Kidney (tissue), 14 donors: ENCODE results near the gene ODF2L. TPM values are rescaled to one million over a fixed set of nuclear protein-coding genes. Genes with fewer than 3 reads are reported as not detected.

Experiments
- DNase-seq, 5 donors: peaks; one replicate each; pipeline ENCODE4 v3.0.0-alpha.2; 2013 to 2020
- FAIRE-seq: peaks from 2 replicates; lab custom pipeline; 2012; peaks lifted over from hg19 to GRCh38; lab: Jason Lieb, UNC
- H3K27ac ChIP-seq, 2 donors: one replicate each; pipeline ENCODE4 v1.7.0; 2013; ENCODE audit warnings: low read depth in 2 of 2, low read length in 2 of 2, inconsistent platforms in 1 of 2
- H3K27me3 ChIP-seq: one replicate; pipeline ENCODE4 v1.7.1; 2013; ENCODE audit warnings: low read length, inconsistent platforms; ENCODE audit not compliant: control insufficient read depth, insufficient read depth
- H3K36me3 ChIP-seq, 3 donors: one replicate each; pipeline versions ENCODE4 v1.7.0 to v1.7.1; 2013; ENCODE audit warnings: low read length in 3 of 3, control low read depth in 1 of 3, inconsistent platforms in 1 of 3; ENCODE audit not compliant: insufficient read depth in 3 of 3, control insufficient read depth in 2 of 3
- H3K4me1 ChIP-seq, 3 donors: one replicate each; pipeline versions ENCODE4 v1.7.0 to v1.7.1; 2013; ENCODE audit warnings: low read length in 3 of 3, inconsistent platforms in 1 of 3, low read depth in 1 of 3; ENCODE audit not compliant: control insufficient read depth in 2 of 3, insufficient read depth in 2 of 3
- H3K4me3 ChIP-seq, 3 donors: one replicate each; pipeline versions ENCODE4 v1.7.0 to v1.8.1; 2013; ENCODE audit warnings: low read length in 3 of 3, control low read depth in 1 of 3, inconsistent platforms in 1 of 3
- H3K9ac ChIP-seq, 3 donors: one replicate each; pipeline versions ENCODE4 v1.7.0 to v1.7.1; 2013; ENCODE audit warnings: low read length in 3 of 3, control low read depth in 1 of 3, inconsistent platforms in 1 of 3
- H3K9me3 ChIP-seq, 3 donors: one replicate each; pipeline versions ENCODE4 v1.7.0 to v1.7.1; 2013; ENCODE audit warnings: low read length in 3 of 3, control low read depth in 1 of 3, inconsistent platforms in 1 of 3; ENCODE audit not compliant: control insufficient read depth in 2 of 3, insufficient read depth in 1 of 3
- intact Hi-C: fragments of 100-400 bp; cut with DNase I; formaldehyde crosslinking; loops from one replicate; pipeline ENCODE4 v1.11.1; 2022
- polyA plus RNA-seq: library from polyadenylated mRNA; stranded (reverse); fragments of 350-450 nt; fragmentation: Illumina TruSeq; extraction: RNeasy Lipid Tissue Mini Kit (QIAGEN cat#74804); gene quantifications from one replicate; pipeline ENCODE4 v1.2.3, GENCODE V29; 2014; ENCODE audit warnings: low read depth, low replicate concordance; ENCODE audit not compliant: insufficient read depth
- total RNA-seq: library from RNA; stranded (reverse); fragmentation: NEBNext Ultra II Directional; extraction: Animal tissue kit (Norgen Biotek cat#: 25700); gene quantifications from one replicate; pipeline ENCODE4 v1.2.1, GENCODE V29; 2021
- TF ChIP-seq, protein P1 (sequence below): IDR thresholded peaks from 3 replicates; pipeline ENCODE4 v1.5.1; 2012; ENCODE audit warnings: mild to moderate bottlenecking, moderate library complexity, borderline replicate concordance; ENCODE audit not compliant: insufficient read depth; ENCODE audit errors: extremely low read depth
- donor health status: control.
- donor health status: control.
- donor health status: control.
- donor health status: control.
- donor health status: control.
- donor health status: DM: yes; HTN: yes; CAD: no.
- donor health status: Normal renal cell carcinoma (clear cell type).

Gene ODF2L
- total and polyA plus RNA-seq, 2 donors from 2014 or later: 19.2 to 57.3 TPM

DNA sequence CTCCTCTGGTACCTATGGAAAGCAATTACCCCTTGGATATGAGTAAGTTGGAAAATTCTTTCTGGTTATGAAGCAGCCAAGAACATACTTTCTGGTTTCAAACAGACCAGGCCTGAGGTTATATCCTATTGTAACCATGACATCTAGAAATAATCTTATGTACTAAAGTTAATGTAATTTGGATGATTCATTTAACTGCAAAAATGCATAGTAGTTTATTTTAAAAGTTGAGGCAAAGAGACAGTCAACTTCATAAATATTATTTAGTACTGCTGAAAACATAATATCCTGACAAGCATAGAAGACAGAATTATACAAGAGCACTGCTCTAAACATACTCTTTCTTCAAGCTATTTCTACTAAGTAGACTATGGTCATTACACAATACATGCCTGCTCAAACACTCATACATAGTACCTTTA, 25.5 kb downstream of the ODF2L start:
- no peak for DNase-seq
- Histone ChIP-seq H3K9me3 (no peaks in the 10 kb centered on the region), H3K27me3 (no peaks in the 10 kb centered on the region), H3K36me3 (peaks cover 0 to 2% (median 2%) of the 10 kb centered on the region in 3 donors), H3K9ac (no peak overlapping the region), H3K4me3 (no peak overlapping the region), H3K27ac (no peak overlapping the region), H3K4me1 (no peaks in the 10 kb centered on the region)
- intact Hi-C loops: no loop called here
- TF ChIP-seq, protein P1, sequence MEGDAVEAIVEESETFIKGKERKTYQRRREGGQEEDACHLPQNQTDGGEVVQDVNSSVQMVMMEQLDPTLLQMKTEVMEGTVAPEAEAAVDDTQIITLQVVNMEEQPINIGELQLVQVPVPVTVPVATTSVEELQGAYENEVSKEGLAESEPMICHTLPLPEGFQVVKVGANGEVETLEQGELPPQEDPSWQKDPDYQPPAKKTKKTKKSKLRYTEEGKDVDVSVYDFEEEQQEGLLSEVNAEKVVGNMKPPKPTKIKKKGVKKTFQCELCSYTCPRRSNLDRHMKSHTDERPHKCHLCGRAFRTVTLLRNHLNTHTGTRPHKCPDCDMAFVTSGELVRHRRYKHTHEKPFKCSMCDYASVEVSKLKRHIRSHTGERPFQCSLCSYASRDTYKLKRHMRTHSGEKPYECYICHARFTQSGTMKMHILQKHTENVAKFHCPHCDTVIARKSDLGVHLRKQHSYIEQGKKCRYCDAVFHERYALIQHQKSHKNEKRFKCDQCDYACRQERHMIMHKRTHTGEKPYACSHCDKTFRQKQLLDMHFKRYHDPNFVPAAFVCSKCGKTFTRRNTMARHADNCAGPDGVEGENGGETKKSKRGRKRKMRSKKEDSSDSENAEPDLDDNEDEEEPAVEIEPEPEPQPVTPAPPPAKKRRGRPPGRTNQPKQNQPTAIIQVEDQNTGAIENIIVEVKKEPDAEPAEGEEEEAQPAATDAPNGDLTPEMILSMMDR: no peak
- no peak for FAIRE-seq

DNA sequence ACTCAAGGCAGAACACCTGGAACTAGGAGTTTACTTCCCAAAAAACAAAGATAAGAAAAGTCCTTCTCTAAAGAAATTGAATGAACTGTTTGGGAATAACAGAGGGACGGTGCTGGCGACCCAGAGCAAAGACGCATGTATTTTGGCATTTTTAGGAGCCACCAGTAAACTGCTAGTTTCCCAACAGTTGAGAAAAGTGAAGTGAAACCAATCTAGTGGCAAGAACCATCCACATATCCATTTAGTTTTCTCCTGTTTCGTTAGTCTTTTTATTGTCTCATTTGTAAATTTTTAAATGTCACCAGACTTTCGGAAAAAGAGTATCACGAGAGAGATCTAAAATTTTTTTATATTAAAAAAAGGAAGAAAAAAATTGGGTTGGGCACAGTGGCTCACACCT, 30.2 kb downstream of the ODF2L start:
- no peaks in the 10 kb centered on the region for H3K27me3 ChIP-seq
- no peaks in the 10 kb centered on the region for H3K9me3 ChIP-seq
- peaks cover 0 to 2% (median 0%) of the 10 kb centered on the region in 3 donors for H3K36me3 ChIP-seq
- no peak overlapping the region for H3K4me3 ChIP-seq
- TF ChIP-seq, protein P1: no peak
- H3K4me1 ChIP-seq: no peaks in the 10 kb centered on the region
- intact Hi-C loops: no loop called here
- H3K9ac ChIP-seq: no peak overlapping the region
- H3K27ac ChIP-seq: no peak overlapping the region
- no peak for FAIRE-seq
- DNase-seq: no peak

- TF ChIP-seq, protein P1: no peak
These were observed 33.3 kb downstream of the ODF2L start for GRCh38 chr1:86362807-86363206.

DNA sequence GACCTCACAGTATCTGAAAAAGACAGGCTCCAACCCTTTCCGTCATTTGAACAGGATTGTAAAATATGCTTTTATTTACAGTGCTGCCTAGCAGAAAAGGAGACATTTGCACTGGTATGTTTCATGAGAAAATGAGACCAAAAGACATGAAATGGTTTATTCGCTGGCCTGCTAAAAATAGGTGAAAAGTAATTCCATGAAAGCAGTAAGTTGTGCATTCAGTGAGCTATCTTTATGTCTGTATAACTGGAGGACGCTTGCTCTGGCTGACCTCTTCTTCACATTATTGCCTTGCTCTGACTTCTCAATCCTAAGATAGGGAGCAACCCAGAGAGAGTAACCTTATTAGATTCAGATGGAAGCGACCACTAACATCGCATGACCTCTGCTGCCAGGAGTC, 38.3 kb downstream of the ODF2L start:
- intact Hi-C loops: no loop called here
- no peak overlapping the region for H3K9ac ChIP-seq

More at GRCh38 chr1:86362807-86363206, 33.3 kb downstream of the ODF2L start:
- DNase-seq (no peak), FAIRE-seq (no peak)
- Histone ChIP-seq H3K9ac (no peak overlapping the region), H3K27me3 (no peaks in the 10 kb centered on the region), H3K9me3 (no peaks in the 10 kb centered on the region), H3K4me3 (no peak overlapping the region), H3K4me1 (no peaks in the 10 kb centered on the region), H3K27ac (no peak overlapping the region), H3K36me3 (peaks cover 0 to 4% (median 0%) of the 10 kb centered on the region in 3 donors)
- intact Hi-C loops: no loop called here

More for the DNA sequence above, 38.3 kb downstream of the ODF2L start:
- no peak overlapping the region for H3K27ac ChIP-seq
- H3K36me3 ChIP-seq: peaks cover 0 to 12% (median 11%) of the 10 kb centered on the region in 3 donors
- H3K4me1 ChIP-seq: no peaks in the 10 kb centered on the region
- H3K4me3 ChIP-seq: no peak overlapping the region
- FAIRE-seq: no peak
- no peaks in the 10 kb centered on the region for H3K27me3 ChIP-seq
- no peak for DNase-seq
- TF ChIP-seq, protein P1: no peak
- no peaks in the 10 kb centered on the region for H3K9me3 ChIP-seq
